ENCODE results near the gene NCK2. TPM values are rescaled to one million over a fixed set of nuclear protein-coding genes. Genes with fewer than 3 reads are reported as not detected.

The NCK2 gene
- polyA plus RNA-seq, 2 of the 4 experiments (the other 2 are of a cell fraction), result 17.1 to 17.8 TPM

DNA sequence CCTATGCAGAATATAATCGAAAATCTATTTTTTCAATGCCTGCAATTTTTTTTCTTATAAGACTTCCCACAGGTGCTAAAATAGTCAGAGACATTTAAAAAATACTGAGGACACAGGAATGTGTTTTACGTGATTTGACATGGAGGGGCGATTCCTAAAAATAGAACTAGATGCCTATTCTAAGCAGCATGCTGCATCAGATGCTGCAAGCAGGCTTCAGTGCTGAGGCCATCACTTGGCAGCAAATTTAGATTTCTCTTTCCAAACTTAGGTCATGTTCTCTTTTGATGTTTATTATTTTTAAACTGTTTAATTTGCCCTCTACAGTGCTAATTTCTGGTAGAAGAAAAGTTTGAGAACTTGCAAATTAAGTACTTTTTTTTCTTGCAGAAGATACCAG lies 43.7 kb upstream of the NCK2 start:
- H3K4me3 ChIP-seq, result no peak overlapping the region
- no peak for TF ChIP-seq ZC3H11A (IDR thresholded peaks at IDR 0.05)
- TF ChIP-seq FOXS1 (CRISPR knock-in tag; IDR thresholded peaks at IDR 0.05), result no peak
- TF ChIP-seq KDM1A (IDR thresholded peaks at IDR 0.05; ENCODE audit: low read depth), result no peak
- TF ChIP-seq EHMT2 (IDR thresholded peaks at IDR 0.05; ENCODE audit: low read depth), result no peak
- no peak for TF ChIP-seq SREBF2 (IDR thresholded peaks at IDR 0.05)
- TF ChIP-seq ZFP36 (IDR thresholded peaks at IDR 0.05; ENCODE audit: borderline replicate concordance, partially characterized antibody), result no peak
- TF ChIP-seq HOXA7 (CRISPR knock-in tag; IDR thresholded peaks at IDR 0.05), result no peak
- TF ChIP-seq, protein P1, sequence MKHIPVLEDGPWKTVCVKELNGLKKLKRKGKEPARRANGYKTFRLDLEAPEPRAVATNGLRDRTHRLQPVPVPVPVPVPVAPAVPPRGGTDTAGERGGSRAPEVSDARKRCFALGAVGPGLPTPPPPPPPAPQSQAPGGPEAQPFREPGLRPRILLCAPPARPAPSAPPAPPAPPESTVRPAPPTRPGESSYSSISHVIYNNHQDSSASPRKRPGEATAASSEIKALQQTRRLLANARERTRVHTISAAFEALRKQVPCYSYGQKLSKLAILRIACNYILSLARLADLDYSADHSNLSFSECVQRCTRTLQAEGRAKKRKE (CRISPR knock-in tag; IDR thresholded peaks at IDR 0.05; ENCODE audit: low read depth), result no peak
- TF ChIP-seq BHLHE40 (IDR thresholded peaks at IDR 0.05; ENCODE audit: low read depth, low read length), result no peak
- no peak for TF ChIP-seq PHF8 (IDR thresholded peaks at IDR 0.05; ENCODE audit: borderline replicate concordance, low read depth)
- TF ChIP-seq TP53 (CRISPR knock-in tag; IDR thresholded peaks at IDR 0.05), result no peak
- no peak overlapping the region for H3K4me2 ChIP-seq
- ChIA-PET POLR2A (no interaction called here), CTCF (interaction anchor here (0.8 kb wide), 1 partner anchor 19 kb away, joined by 3 read pairs; no protein-coding TSS in a partner anchor)
- peaks cover 5% of the 10 kb centered on the region; the same call in 1 of the 3 replicates for H3K9me3 ChIP-seq
- WGBS (ENCODE audit: missing lambda C conversion rate), result 20% methylated on average over 3 of the region's 3 CpGs
- DNase-seq (ENCODE audit: low read depth in 1 of 2, low spot score in 1 of 2) (no peak), ATAC-seq (no peak), FAIRE-seq (no peak)
- no peaks in the 10 kb centered on the region for H3K4me1 ChIP-seq
- H3K27ac ChIP-seq, result no peak overlapping the region

DNA sequence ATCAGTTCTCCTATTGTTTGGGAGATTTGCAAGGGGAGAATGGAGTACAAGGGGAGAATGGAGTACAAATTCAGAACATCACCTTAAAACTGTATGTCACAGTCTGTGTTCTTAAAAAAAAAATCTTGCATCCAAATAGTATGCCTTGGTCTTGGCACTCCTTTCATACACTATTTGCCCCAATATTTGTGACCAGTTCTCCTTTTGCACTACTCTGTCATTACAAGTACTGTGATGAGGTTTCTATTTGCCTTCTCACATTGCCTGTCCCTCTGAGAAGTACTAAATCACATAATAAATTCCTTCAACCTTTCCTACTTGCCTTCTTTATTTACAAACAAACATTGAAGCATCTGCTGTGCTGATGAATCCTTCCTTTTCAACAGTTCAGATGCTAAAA lies 36.0 kb upstream of the NCK2 start:
- DNase-seq (ENCODE audit: low read depth in 1 of 2, low spot score in 1 of 2) (no peak), FAIRE-seq (no peak), ATAC-seq (no peak)
- Histone ChIP-seq H3K4me1 (peaks cover 12% of the 10 kb centered on the region; the same call in 2 of the 3 replicates), H3K4me3 (no peak overlapping the region), H3K9me3 (peaks cover 5% of the 10 kb centered on the region; the same call in 1 of the 3 replicates), H3K4me2 (no peak overlapping the region), H3K27ac (no peak overlapping the region)
- ChIA-PET POLR2A (no interaction called here), CTCF (no interaction called here)
- no peak for TF ChIP-seq HEYL (CRISPR knock-in tag; IDR thresholded peaks at IDR 0.05)
- TF ChIP-seq HOXA7 (CRISPR knock-in tag; IDR thresholded peaks at IDR 0.05), result no peak
- TF ChIP-seq, protein P2, sequence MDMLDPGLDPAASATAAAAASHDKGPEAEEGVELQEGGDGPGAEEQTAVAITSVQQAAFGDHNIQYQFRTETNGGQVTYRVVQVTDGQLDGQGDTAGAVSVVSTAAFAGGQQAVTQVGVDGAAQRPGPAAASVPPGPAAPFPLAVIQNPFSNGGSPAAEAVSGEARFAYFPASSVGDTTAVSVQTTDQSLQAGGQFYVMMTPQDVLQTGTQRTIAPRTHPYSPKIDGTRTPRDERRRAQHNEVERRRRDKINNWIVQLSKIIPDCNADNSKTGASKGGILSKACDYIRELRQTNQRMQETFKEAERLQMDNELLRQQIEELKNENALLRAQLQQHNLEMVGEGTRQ (IDR thresholded peaks at IDR 0.05), result no peak
- no peak for TF ChIP-seq ZNF302 (CRISPR knock-in tag; IDR thresholded peaks at IDR 0.05)
- no peak for TF ChIP-seq FOSB (CRISPR knock-in tag; IDR thresholded peaks at IDR 0.05)
- TF ChIP-seq RNF2 (IDR thresholded peaks at IDR 0.05; ENCODE audit: borderline replicate concordance, low read depth), result no peak
- no peak for TF ChIP-seq ZFP36 (IDR thresholded peaks at IDR 0.05; ENCODE audit: borderline replicate concordance, partially characterized antibody)
- no peak for TF ChIP-seq TFCP2L1 (CRISPR knock-in tag; IDR thresholded peaks at IDR 0.05)

DNA sequence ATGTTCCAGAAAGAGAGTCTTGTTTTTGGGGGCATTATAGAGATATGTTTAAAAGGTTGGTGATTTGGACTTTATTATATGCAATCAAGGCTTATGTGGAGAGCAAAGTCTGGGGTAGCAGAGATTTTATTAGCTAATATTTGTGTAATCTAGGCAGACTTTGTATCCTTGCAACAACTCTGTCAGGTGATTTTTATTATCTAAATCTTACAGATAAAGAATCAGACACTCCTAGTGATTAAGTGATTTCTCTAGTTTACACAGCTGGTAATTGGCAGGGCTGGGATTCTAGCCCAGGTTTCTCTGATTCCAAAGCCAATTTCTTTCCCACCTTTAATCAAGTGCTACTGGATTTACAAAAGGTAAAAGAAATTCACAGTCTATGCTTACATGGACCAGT lies 33.3 kb upstream of the NCK2 start:
- Histone ChIP-seq H3K4me3 (no peak overlapping the region), H3K27ac (no peak overlapping the region), H3K9me3 (no peaks in the 10 kb centered on the region), H3K4me2 (no peak overlapping the region), H3K4me1 (peaks cover 12% of the 10 kb centered on the region; the same call in 2 of the 3 replicates)
- ChIA-PET POLR2A (no interaction called here), CTCF (interaction anchor here (1.1 kb wide), 1 partner anchor 13 kb away, joined by 3 read pairs; no protein-coding TSS in a partner anchor)
- TF ChIP-seq MAFK (IDR thresholded peaks at IDR 0.05; ENCODE audit: partially characterized antibody), result no peak
- no peak for TF ChIP-seq NFE2L2 (conservative IDR thresholded peaks at IDR 0.05; ENCODE audit: low read length)
- TF ChIP-seq NPAS2 (CRISPR knock-in tag; IDR thresholded peaks at IDR 0.05; ENCODE audit: borderline replicate concordance), result no peak
- no peak for TF ChIP-seq HOXB5 (CRISPR knock-in tag; IDR thresholded peaks at IDR 0.05)
- TF ChIP-seq HOXA7 (CRISPR knock-in tag; IDR thresholded peaks at IDR 0.05), result no peak
- no peak for TF ChIP-seq RNF2 (IDR thresholded peaks at IDR 0.05; ENCODE audit: borderline replicate concordance, low read depth)
- DNase-seq (ENCODE audit: low read depth in 1 of 2, low spot score in 1 of 2), result no peak
- FAIRE-seq, result no peak
- ATAC-seq, result no peak

All from A549 (cell line).